GM10248 (cell line): ENCODE data around the gene TBC1D8B.
A peak's percentile ranks its signal among the peaks of the same experiment; 100 is the strongest.
"Not testable (repeated sequence)": the region's sequence is repeated elsewhere in the genome, so short reads cannot be mapped to it uniquely, and the experiment has no call there.

Experiments used
- CTCF ChIA-PET: fragments of 300-600 bp; sonication (Branson Sonifier 250); formaldehyde crosslinking; extraction: SDS; loops from one replicate; lab custom pipeline; 2021; ENCODE audit warnings: antibody characterized with exemption; lab: Yijun Ruan, JAX
- POLR2A ChIA-PET: fragments of 350-650 bp; sonication (Branson Sonifier 250); formaldehyde crosslinking; extraction: SDS; loops from one replicate; lab custom pipeline; 2020; ENCODE audit warnings: antibody characterized with exemption; lab: Yijun Ruan, JAX
- DNase-seq: peaks from one replicate; pipeline ENCODE4 v3.0.0; 2012; ENCODE audit errors: extremely low spot score
- CTCF ChIP-seq: IDR thresholded peaks from 2 replicates; pipeline ENCODE4 v1.5.1; 2012; ENCODE audit warnings: mild to moderate bottlenecking, low read depth; ENCODE audit errors: extremely low read depth, missing control alignments, control extremely low read depth

TBC1D8B gene

GRCh38 chrX:106791495-106791894, 11.0 kb upstream of the TBC1D8B start:
- peak; percentile 11 for TF ChIP-seq CTCF
- no peak for DNase-seq
- ChIA-PET CTCF (interaction anchor here (1.5 kb wide), 1 partner anchor 310 kb away, joined by 7 read pairs; no protein-coding TSS in a partner anchor), POLR2A (no interaction called here)

- ChIA-PET CTCF (interaction anchor here (0.8 to 1.0 kb wide), 2 partner anchors 12 to 387 kb away, joined by 3 read pairs; no protein-coding TSS in a partner anchor), POLR2A (no interaction called here)
These were observed 448 bp upstream of the TBC1D8B start for GRCh38 chrX:106802063-106802387.

GRCh38 chrX:106811131-106811910, 8.8 kb downstream of the TBC1D8B start:
- POLR2A ChIA-PET = no interaction called here
- no peak for DNase-seq
- CTCF ChIA-PET = no interaction called here
- TF ChIP-seq CTCF = no peak

More at GRCh38 chrX:106802063-106802387, 448 bp upstream of the TBC1D8B start:
- no peak for DNase-seq
- no peak for TF ChIP-seq CTCF

GRCh38 chrX:106812930-106813329, 10.5 kb downstream of the TBC1D8B start:
- CTCF ChIA-PET, POLR2A ChIA-PET, DNase-seq: not testable (repeated sequence)

- POLR2A ChIA-PET, CTCF ChIA-PET, DNase-seq: not testable (repeated sequence)
These were observed 11.6 kb downstream of the TBC1D8B start for GRCh38 chrX:106814093-106814492.

GRCh38 chrX:106862972-106863688, 60.7 kb downstream of the TBC1D8B start:
- ChIA-PET CTCF (interaction anchor here (0.9 to 1.5 kb wide), 4 partner anchors 9 to 56 kb away, joined by 3 to 5 read pairs (median 4); no protein-coding TSS in a partner anchor), POLR2A (no interaction called here)
- peak; percentile 25 for DNase-seq
- peak; percentile 37 for TF ChIP-seq CTCF

GRCh38 chrX:106863697-106864096, 61.2 kb downstream of the TBC1D8B start:
- no peak for DNase-seq
- CTCF ChIA-PET = interaction anchor here (0.9 to 1.5 kb wide), 4 partner anchors 9 to 57 kb away, joined by 3 to 5 read pairs (median 4); no protein-coding TSS in a partner anchor
- TF ChIP-seq CTCF = no peak
- POLR2A ChIA-PET = no interaction called here

- DNase-seq, POLR2A ChIA-PET: not testable (repeated sequence)
- CTCF ChIA-PET = interaction anchor here (1.5 kb wide), 1 partner anchor 9 kb away, joined by 3 read pairs; no protein-coding TSS in a partner anchor
These were observed 70.3 kb downstream of the TBC1D8B start for GRCh38 chrX:106872796-106873195.
